HG03439 (cell line): ENCODE results near the gene VAMP5.
"Not testable (repeated sequence)": the region's sequence is repeated elsewhere in the genome, so short reads cannot be mapped to it uniquely, and the experiment has no call there.

Experiments used
- ATAC-seq: cut with Tn5 transposase; IDR thresholded peaks from one replicate; pipeline ENCODE4 v1.9.1; 2021; ENCODE audit warnings: mild to moderate bottlenecking, moderate library complexity; ENCODE audit not compliant: unreplicated experiment

VAMP5 gene

DNA sequence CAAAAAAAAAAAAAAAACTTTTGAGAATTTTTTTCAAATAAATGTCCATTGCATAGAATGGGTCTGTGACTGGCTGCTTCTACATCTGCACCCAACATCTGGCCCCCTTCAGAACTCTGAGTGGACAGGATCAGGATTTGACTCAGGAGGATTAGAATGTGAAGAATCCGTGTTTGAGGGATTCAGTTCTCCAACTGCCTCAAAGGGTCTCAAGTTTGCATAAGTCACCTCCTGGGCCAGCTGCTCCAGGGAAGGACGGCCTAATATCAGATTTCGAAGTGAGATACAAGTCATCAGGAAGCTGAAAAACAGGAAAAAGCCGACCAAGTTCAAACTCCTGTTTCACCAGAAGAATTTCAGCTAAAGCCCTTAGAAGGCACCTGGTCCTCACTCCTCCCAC, 34.4 kb upstream of the VAMP5 start:
- no peak for ATAC-seq

DNA sequence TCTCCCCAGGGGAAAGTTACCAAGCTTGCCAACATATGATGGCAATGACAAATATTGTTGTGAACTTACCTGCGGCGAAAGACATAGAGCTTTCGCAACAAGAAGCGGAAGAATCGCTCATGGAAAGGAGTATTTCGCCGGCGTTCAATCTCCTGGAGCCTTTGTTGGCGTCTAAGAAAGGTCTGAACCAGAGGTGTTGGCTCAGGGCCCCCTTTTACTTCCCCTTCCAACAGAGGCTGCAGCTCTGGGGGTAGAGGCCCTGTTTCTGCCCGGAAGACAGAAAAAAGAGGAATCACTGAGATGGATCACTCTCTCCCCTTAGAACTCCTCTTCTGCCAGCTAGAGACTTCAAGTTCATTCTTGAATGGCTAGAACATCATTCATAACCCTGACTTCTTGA, 33.7 kb upstream of the VAMP5 start:
- no peak for ATAC-seq

DNA sequence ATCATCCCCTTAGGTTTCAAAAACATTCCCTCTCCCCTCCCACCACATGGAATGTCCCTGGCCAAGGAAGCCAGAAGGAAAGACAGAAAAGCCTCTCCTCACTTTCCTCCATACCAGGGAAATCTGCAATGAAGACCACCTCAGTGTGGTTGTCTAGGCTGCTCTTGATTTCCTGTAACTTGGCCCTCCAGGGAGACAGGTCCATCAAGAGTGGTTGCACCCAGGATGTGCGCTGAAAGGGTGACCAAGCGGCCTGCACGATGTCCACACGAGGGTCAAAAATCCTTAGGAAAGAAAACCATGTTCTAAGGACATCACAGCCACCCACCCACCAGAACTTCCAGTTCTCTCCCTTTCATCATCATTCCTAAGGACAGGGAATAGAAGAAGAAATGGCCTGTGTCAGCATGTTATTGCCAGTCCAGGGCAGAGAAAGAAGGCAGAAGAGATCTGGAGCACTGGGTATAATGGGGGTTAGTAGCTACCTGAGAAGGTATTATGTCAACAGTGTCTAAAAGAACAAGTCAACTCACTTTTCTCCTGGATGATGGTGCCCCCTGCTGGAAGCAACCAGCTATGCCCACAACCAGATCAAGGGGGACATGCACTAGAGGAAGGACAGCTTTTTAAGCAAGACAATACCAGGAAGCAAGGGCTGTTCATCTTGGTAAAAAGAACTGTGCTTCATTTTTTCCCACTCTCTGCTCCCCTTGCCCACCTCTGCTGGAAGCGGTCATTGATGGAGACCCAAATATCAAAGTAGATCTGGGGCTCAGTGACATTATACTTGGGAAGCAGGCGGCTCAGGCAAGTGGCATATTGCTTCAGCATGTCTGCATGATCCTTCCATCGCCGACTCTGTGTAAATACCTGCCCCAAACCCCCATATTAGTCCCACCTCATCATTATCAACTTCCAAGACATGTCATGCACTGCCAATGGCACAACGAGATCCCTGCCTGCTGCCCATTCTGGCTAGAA, 32.2 kb upstream of the VAMP5 start:
- peak; percentile 63 for ATAC-seq

- ATAC-seq: no peak
Measured at GRCh38 chr2:85553184-85553583, 31.0 kb upstream of the VAMP5 start.

DNA sequence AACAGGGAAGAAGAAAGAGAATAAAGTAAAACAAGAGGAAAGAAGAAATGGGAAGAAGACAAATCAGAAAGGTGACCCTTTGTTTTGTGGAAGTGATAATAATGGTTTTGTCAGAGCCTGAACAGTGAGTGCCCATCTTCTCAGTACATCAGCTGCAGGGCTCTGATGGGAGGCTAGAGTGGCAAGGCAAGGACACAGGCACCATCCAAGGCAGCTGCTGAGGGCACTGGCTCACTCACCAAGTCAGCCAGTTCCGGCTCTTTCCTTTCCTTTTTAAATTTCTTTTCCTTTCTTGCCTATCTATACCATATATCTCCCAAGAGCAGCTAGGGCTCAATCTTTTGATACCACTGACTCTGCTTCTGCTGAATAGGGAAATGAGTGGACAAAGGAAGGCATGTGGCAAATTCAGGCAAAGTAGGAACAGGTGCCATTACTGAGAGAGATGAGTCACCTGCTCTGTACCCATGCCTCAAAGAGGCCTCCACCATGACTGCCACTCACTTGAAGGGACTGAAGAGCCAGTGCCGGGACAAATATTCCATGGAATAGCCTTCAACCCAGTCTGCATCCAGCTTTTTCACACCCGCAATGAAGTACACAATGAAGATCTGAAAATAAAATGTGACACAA, 29.1 kb upstream of the VAMP5 start:
- no peak for ATAC-seq

DNA sequence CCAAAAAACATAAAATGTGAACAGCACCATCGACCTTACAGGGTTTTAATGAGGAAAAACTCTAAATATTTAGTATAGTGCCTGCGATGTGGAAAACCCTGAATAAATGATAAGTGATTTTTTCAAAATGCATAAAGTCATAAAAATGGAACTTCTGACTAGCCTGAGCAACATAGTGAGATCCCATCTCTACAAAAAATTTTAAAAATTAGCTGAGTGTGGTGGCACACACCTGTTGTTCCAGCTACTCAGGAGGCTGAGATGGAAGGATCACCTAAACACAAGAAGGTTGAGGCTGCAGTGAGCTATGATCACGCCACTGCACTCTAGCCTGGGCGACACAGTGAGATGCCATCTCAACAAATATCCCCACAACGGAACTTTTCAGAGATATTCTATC, 27.1 kb upstream of the VAMP5 start:
- ATAC-seq: no peak

GRCh38 chr2:85558160-85558559, 26.1 kb upstream of the VAMP5 start:
- ATAC-seq: no peak

DNA sequence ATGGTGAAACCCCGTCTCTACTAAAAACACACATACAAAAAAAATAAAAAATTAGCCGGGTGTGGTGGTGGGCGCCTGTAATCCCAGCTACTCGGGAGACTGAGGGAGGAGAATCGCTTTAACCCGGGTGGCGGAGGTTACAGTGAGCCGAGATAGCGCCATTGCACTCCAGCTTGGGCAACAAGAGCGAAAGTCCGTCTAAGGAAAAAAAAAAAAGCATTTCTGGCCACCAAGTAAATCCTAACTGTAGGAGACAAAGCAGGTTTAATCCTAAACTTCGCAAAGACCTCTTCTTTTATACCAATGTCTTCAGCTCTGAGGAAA, 23.9 kb upstream of the VAMP5 start:
- ATAC-seq: not testable (repeated sequence)

DNA sequence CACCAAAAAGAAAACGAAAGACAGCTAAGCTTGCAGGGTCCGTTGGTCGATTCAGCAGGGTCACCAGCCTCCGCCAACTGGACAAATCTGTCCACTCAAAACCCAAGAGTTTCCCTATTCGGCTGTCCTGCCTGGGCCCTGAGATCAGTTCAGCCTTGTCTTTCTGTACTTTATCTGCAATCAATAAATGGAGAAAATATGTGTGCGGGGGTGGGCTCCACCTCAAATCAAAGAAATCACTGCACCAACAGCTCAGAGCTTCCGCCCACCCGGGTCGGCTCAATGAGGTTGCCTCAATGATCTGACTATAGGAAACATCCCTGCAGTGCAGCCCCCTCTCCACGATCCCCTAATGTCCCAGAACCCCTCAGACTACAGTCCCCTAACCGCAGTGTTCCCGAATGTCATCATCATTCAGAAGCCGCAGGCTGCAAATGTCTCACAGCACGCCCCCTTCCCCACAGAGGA, 23.4 kb upstream of the VAMP5 start:
- peak; percentile 17 for ATAC-seq

DNA sequence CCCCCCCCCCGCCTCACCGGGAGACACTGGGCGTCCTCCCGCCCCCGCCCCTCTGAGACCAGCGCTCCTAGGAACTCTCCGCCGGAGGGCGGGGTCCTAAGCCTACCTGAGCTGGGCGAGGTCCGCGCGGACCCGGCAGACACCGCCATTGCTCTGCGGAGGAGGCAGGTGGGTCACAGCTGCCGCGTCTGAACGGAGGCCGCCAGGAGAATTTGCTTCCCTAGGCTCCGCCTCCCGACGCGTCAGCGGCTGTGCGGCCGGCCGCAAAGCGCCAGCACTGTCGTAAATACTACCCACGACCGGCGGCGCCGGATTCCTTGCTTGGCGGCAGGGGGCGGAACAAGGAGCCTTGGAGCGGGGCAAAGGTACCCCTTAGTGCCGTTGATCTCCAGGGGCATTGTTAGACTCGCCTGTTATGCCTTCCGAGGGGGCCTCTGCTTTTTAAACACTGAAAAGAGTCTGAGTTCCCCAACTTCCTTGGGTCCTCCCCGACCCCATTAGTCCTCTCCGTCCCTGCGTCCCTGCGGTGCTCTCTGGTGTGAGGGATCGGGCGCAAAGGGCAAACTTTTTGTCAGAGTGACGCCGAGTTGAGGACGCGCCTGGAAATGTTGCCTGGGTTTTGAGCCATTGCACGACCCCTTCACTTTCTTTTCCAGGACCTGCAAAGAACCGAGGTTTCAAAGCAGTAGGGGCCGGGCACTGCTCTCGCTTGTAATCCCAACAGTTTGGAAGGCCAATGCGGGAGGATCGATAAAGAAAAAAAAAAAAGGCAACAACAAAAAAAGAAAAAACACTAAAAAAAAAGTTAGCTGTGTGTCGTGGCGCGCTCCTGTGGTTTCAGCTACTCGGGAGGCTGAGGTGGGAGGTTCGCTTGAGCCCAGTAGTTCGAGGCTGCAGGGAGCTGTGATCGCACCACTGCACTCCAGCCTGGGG, 22.7 kb upstream of the VAMP5 start, which contains the start of gene GGCX:
GGCX (minus strand) TSS at position 214 of the 933 bp plus-strand sequence; CDS start at position 149, 65 bp downstream.
- peak; percentile 87 for ATAC-seq

GRCh38 chr2:85564144-85564563, 20.1 kb upstream of the VAMP5 start:
- ATAC-seq: no peak

DNA sequence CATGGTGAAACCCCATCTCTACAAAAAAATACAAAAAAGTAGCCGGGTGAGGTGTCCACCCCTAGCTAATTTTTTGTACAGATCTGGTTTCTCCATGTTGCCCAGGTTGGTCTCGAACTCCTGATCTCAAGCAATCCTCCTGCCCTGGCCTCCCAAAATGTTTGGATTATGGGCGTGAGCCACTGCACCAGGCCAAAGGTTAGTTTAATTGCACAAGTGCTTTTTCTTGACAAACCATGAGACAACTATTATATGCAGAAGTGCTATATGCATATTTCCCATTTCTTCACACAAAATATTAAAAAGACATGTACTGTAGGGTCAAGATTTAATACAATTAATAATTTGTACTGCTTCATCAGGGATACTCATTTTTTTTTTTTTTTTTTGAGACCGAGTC, 18.0 kb upstream of the VAMP5 start:
- ATAC-seq: no peak

GRCh38 chr2:85575739-85576138, 8.5 kb upstream of the VAMP5 start:
- no peak for ATAC-seq

DNA sequence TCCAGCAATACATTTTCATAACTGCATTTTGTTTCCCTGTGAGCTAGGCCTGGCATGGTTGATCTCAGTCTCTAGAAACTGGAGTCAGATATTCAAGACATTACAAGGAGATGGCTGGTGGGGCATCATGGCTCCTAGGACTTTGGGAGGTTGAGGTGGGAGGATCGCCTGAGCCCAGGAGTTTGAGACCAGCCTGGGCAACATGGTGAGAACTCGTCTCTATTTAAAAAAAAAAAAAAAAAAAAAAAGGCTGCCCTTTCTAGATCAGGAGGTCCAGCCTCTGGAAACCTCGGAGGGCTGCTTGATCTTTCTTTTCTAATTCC, 7.2 kb upstream of the VAMP5 start:
- ATAC-seq: no peak

- ATAC-seq: peak; percentile 76
Measured at GRCh38 chr2:85577386-85578242, 6.6 kb upstream of the VAMP5 start, which contains the start of gene VAMP8. Gene VAMP8 (plus strand): TSS chr2:85577586. CDS start chr2:85577647, 61 bp downstream.

- no peak for ATAC-seq
Measured at GRCh38 chr2:85578243-85579180, 5.7 kb upstream of the VAMP5 start.

DNA sequence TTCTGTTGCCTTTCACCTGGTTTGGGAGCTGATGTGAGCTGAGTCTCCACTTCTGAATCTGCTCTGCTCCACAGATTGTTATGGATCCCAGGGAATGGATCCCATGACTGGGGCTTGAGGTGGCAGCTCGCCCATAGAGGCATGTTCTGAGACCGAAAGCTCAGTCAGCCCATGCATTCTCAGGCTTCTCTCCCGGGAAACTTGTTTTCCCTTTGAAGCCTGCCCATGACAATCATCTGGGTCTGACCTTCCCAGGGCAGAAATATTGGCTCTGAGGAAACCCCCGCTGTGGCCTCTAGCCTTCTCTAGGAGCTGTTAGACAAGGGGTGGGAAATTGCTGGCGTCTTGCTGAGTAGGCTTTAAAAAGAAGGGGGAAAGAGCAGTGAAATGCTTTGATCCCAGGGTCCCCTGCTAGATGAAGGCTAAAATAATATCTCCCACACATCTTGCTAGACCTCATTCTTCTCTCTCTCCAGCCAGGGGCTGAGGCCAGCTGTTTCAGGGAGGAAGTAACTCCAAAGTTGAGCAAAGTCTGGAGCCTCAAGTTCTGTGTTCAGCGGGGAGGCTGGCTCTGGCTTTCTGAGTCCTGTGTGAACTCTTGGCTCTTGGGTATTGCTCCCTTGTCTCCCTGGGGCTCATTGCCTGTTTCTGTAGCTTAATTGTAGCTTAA, 4.8 kb upstream of the VAMP5 start:
- ATAC-seq: no peak

- ATAC-seq: no peak
Measured at GRCh38 chr2:85580206-85580605, 4.0 kb upstream of the VAMP5 start.
